H9 (cell line): ENCODE data around the gene VAV3. TPM values are rescaled to one million over a fixed set of nuclear protein-coding genes. Genes with fewer than 3 reads are reported as not detected.

Source experiments
- DNase-seq: peaks from one replicate; pipeline ENCODE4 v3.0.0-alpha.2; 2017
- H2AFZ ChIP-seq: one replicate; pipeline ENCODE4 v1.6.1; 2013; ENCODE audit warnings: mild to moderate bottlenecking, low read length, control low read depth, moderate library complexity
- H2AK5ac ChIP-seq: 2 replicates; pipeline ENCODE4 v1.6.1; 2013; ENCODE audit warnings: low read length, control low read depth, mixed read lengths; ENCODE audit not compliant: insufficient read length
- H2BK120ac ChIP-seq: one replicate; pipeline ENCODE4 v1.6.1; 2013; ENCODE audit warnings: low read depth, mild to moderate bottlenecking, low read length, control low read depth, inconsistent platforms; ENCODE audit not compliant: poor library complexity, severe bottlenecking
- H2BK12ac ChIP-seq: 2 replicates; pipeline ENCODE4 v1.6.1; 2013; ENCODE audit warnings: low read length, control low read depth, mixed read lengths, low read depth; ENCODE audit not compliant: insufficient read length
- H2BK15ac ChIP-seq: 2 replicates; pipeline ENCODE4 v1.6.1; 2013; ENCODE audit warnings: low read depth, low read length, control low read depth
- H2BK20ac ChIP-seq: one replicate; pipeline ENCODE4 v1.6.1; 2013; ENCODE audit warnings: low read depth, mild to moderate bottlenecking, low read length, control low read depth, inconsistent platforms; ENCODE audit not compliant: poor library complexity, severe bottlenecking
- H2BK5ac ChIP-seq: 2 replicates; pipeline ENCODE4 v1.6.1; 2013; ENCODE audit warnings: low read length, control low read depth, mixed read lengths; ENCODE audit not compliant: insufficient read length
- H3K14ac ChIP-seq: 2 replicates; pipeline ENCODE4 v1.6.1; 2013; ENCODE audit warnings: low read length, control low read depth; ENCODE audit not compliant: insufficient read depth
- H3K18ac ChIP-seq: 2 replicates; pipeline ENCODE4 v1.6.1; 2013; ENCODE audit warnings: low read depth, mild to moderate bottlenecking, mixed read lengths, low read length, control low read depth; ENCODE audit not compliant: insufficient read length
- H3K23ac ChIP-seq: 2 replicates; pipeline ENCODE4 v1.6.1; 2013; ENCODE audit warnings: low read length, control low read depth, mixed read lengths, low read depth; ENCODE audit not compliant: insufficient read length
- H3K23me2 ChIP-seq: 2 replicates; pipeline ENCODE4 v1.6.1; 2013; ENCODE audit warnings: low read depth, mild to moderate bottlenecking, mixed read lengths, low read length, control low read depth; ENCODE audit not compliant: insufficient read length, poor library complexity, severe bottlenecking
- H3K27ac ChIP-seq: 2 replicates; pipeline ENCODE4 v1.5.1; 2013; ENCODE audit warnings: low read length, control low read depth, mixed read lengths, low read depth; ENCODE audit not compliant: insufficient read length
- H3K27me3 ChIP-seq: 2 replicates; pipeline ENCODE4 v1.6.1; 2013; ENCODE audit warnings: low read length, control low read depth, inconsistent platforms; ENCODE audit not compliant: insufficient read depth
- H3K4ac ChIP-seq: 2 replicates; pipeline ENCODE4 v1.6.1; 2013; ENCODE audit warnings: low read depth, mild to moderate bottlenecking, control low read depth, inconsistent platforms, low read length, moderate library complexity
- H3K4me1 ChIP-seq: 2 replicates; pipeline ENCODE4 v1.6.1; 2013; ENCODE audit warnings: low read length, control low read depth, inconsistent platforms; ENCODE audit not compliant: insufficient read depth
- H3K4me2 ChIP-seq: 2 replicates; pipeline ENCODE4 v1.6.1; 2013; ENCODE audit warnings: low read length, control low read depth, mixed read lengths; ENCODE audit not compliant: insufficient read length, insufficient read depth
- H3K56ac ChIP-seq: 2 replicates; pipeline ENCODE4 v1.6.1; 2013; ENCODE audit warnings: low read depth, mild to moderate bottlenecking, mixed read lengths, low read length, control low read depth; ENCODE audit not compliant: insufficient read length
- H3K79me1 ChIP-seq: 2 replicates; pipeline ENCODE4 v1.6.1; 2013; ENCODE audit warnings: low read depth, mild to moderate bottlenecking, moderate library complexity, low read length, control low read depth, inconsistent platforms; ENCODE audit not compliant: insufficient read depth, poor library complexity, severe bottlenecking
- H3K79me2 ChIP-seq: 2 replicates; pipeline ENCODE4 v1.6.1; 2013; ENCODE audit warnings: low read length, control low read depth, inconsistent platforms; ENCODE audit not compliant: insufficient read depth
- H3K9ac ChIP-seq: 2 replicates; pipeline ENCODE4 v1.6.1; 2013; ENCODE audit warnings: low read length, control low read depth, mixed read lengths; ENCODE audit not compliant: insufficient read length; ENCODE audit errors: extremely low read depth
- H3K9me3 ChIP-seq: one replicate; pipeline ENCODE4 v1.6.1; 2013; ENCODE audit warnings: low read depth, low read length, inconsistent platforms; ENCODE audit not compliant: control insufficient read depth
- H3T11ph ChIP-seq: one replicate; pipeline ENCODE4 v1.6.1; 2013; ENCODE audit warnings: mild to moderate bottlenecking, low read length, control low read depth, inconsistent platforms
- H4K20me1 ChIP-seq: one replicate; pipeline ENCODE4 v1.6.1; 2013; ENCODE audit not compliant: control insufficient read depth, insufficient read length, insufficient read depth
- H4K5ac ChIP-seq: 2 replicates; pipeline ENCODE4 v1.6.1; 2013; ENCODE audit warnings: low read depth, mild to moderate bottlenecking, mixed read lengths, low read length, control low read depth; ENCODE audit not compliant: insufficient read length
- H4K8ac ChIP-seq: replicated peaks from 2 replicates; pipeline ENCODE4 v1.6.1; 2013; ENCODE audit warnings: low read length, control low read depth, mixed read lengths, low read depth; ENCODE audit not compliant: insufficient read length
- H4K91ac ChIP-seq: 2 replicates; pipeline ENCODE4 v1.6.1; 2013; ENCODE audit warnings: low read depth, mild to moderate bottlenecking, moderate library complexity, mixed read lengths, low read length, control low read depth; ENCODE audit not compliant: insufficient read length
- H3K27ac Mint-ChIP-seq, 3 experiments: 2 replicates in 2 of 3; 3 replicates in 1 of 3; pipeline ENCODE4 v1.8.0; 2020 to 2021; ENCODE audit warnings: mixed read lengths in 3 of 3, mild to moderate bottlenecking in 1 of 3, moderate library complexity in 1 of 3
- H3K27me3 Mint-ChIP-seq: 2 replicates; pipeline ENCODE4 v1.8.0; 2021; ENCODE audit warnings: low read depth, mild to moderate bottlenecking, moderate library complexity, mixed read lengths
- H3K36me3 Mint-ChIP-seq, 3 experiments: 2 replicates in 2 of 3; 3 replicates in 1 of 3; pipeline ENCODE4 v1.8.0; 2020 to 2021; ENCODE audit warnings: low read depth in 3 of 3, mixed read lengths in 3 of 3; ENCODE audit not compliant: insufficient read depth in 1 of 3
- H3K4me1 Mint-ChIP-seq, 2 experiments: 2 replicates each; pipeline ENCODE4 v1.8.0; 2020; ENCODE audit warnings: mixed read lengths in 2 of 2
- H3K4me3 Mint-ChIP-seq, 2 experiments: 2 replicates in 1 of 2; 3 replicates in 1 of 2; pipeline ENCODE4 v1.8.0; 2020 to 2021; ENCODE audit warnings: mild to moderate bottlenecking in 2 of 2, mixed read lengths in 2 of 2, moderate library complexity in 1 of 2
- H3K9me3 Mint-ChIP-seq, 2 experiments: 2 replicates in 1 of 2; 3 replicates in 1 of 2; pipeline ENCODE4 v1.8.0; 2020; ENCODE audit warnings: mild to moderate bottlenecking in 2 of 2, mixed read lengths in 2 of 2, moderate library complexity in 1 of 2
- CTCF ChIP-seq: fragments of 200-600 bp; sonication (generic); conservative IDR thresholded peaks from 3 replicates; pipeline ENCODE4 v1.8.0; 2021; ENCODE audit warnings: antibody characterized with exemption, mild to moderate bottlenecking
- WGBS: extraction: QIAGEN DNeasy Blood & Tissue Kit; methylation state at CpG from one replicate; pipeline ENCODE4 v1.1.7; 2013; ENCODE audit warnings: missing lambda C conversion rate, low lambda C conversion rate, mixed read lengths; ENCODE audit not compliant: insufficient read length; ENCODE audit errors: extremely low coverage; 5-methylcytosine and 5-hydroxymethylcytosine counted together
- total RNA-seq: library from RNA; stranded (reverse); gene quantifications from 2 replicates; pipeline ENCODE4 v1.2.1, GENCODE V29; 2021

VAV3 gene
- total RNA-seq, 1 experiment from 2014 or later: 5.1 TPM

DNA sequence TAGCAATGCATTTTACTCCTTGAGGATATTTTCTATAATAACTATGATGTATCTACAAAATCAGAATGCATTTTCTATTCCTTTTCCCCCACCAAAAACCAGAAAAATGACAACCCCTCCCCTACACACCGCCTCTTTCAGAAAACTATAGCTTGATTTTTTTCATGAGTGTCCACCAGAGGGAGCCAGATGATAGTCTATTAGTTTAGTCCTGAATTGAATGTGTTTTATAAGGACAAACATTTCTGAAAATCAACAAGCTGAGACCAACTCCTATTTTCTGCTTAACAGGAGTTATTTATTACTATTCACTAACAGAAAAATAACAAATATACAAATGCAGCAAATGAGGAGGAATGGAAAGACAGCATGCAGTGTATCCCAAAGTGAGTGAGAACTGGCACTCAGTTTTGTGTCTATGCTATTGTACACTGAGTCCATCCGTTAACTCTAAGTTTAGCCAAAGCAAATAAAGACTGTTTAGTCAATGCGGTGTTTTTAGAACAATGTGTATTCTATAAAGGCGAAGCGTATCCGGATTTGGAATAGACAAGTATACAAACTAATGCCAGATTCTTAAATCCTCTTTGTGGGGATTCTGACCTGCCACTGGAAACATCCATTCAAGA lies 182.6 kb downstream of the VAV3 start:
- Histone ChIP-seq H2BK20ac (no peak overlapping the region), H2BK5ac (no peak overlapping the region), H3K4ac (no peak overlapping the region), H3K18ac (no peak overlapping the region), H3K4me2 (no peak overlapping the region), H3K23me2 (no peaks in the 10 kb centered on the region), H2BK15ac (no peak overlapping the region), H3K9me3 (no peaks in the 10 kb centered on the region), H4K91ac (no peak overlapping the region), H3K4me1 (no peaks in the 10 kb centered on the region), H3K79me1 (no peaks in the 10 kb centered on the region), H4K8ac (no peak overlapping the region), H2AK5ac (no peak overlapping the region), H3K79me2 (no peaks in the 10 kb centered on the region), H2BK120ac (no peak overlapping the region), H2AFZ (no peak overlapping the region), H3K56ac (no peak overlapping the region), H3K27me3 (no peaks in the 10 kb centered on the region), H3K14ac (no peak overlapping the region), H3T11ph (no peak overlapping the region), H3K27ac (no peak overlapping the region), H3K9ac (no peak overlapping the region), H2BK12ac (no peak overlapping the region), H4K20me1 (no peaks in the 10 kb centered on the region), H4K5ac (no peak overlapping the region), H3K23ac (no peak overlapping the region)
- no CpG with 5 or more reads among the region's 6 CpGs for WGBS
- peaks cover 2 to 5% of the 10 kb centered on the region in 2 experiments; a peak in 3 of 4 replicates for H3K4me1 Mint-ChIP-seq
- H3K27ac Mint-ChIP-seq: no peak overlapping the region
- TF ChIP-seq CTCF: peak; percentile 84
- no peaks in the 10 kb centered on the region for H3K36me3 Mint-ChIP-seq
- H3K4me3 Mint-ChIP-seq: no peak overlapping the region
- H3K27me3 Mint-ChIP-seq: no peaks in the 10 kb centered on the region
- no peaks in the 10 kb centered on the region for H3K9me3 Mint-ChIP-seq
- no peak for DNase-seq
